HL-60/S4 treated with phorbol 12-myristate 13-acetate at 8.2 ng/mL for 4 days and 3 days (cell line): Measurements from ENCODE around the gene NBPF6.
"Not testable (repeated sequence)": the region's sequence is repeated elsewhere in the genome, so short reads cannot be mapped to it uniquely, and the experiment has no call there.

Experiments
- in situ Hi-C: fragments of 300-500 bp; cut with MboI; formaldehyde crosslinking; loops from 2 replicates; pipeline ENCODE4 v1.15.0; 2022; ENCODE audit warnings: low sequenced_read_pairs

Gene NBPF6

GRCh38 chr1:108496856-108497255 lies 46.7 kb downstream of the NBPF6 start:
- in situ Hi-C loops: not testable (repeated sequence)

DNA sequence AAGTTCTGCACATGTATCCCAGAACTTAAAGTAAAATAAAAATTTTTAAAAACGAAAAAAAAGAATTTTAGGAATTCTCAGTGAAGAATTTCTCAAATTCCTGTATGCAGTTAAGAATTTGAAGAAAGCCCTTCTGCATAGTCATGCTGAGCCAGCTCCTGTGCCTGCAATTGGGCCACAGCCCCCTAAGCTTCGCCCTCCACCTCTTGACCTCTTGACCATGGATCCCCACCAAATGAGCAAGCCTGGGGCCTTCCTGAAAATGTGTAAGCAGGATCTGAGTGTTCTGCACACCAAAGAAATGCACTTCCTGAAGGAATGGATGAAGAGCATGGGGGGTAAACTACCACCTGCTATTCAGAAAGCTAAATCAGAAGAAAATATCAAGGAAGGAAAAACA lies 52.0 kb downstream of the NBPF6 start:
- in situ Hi-C loops: loop anchor here (25.0 kb wide), 2 partner anchors 135 to 315 kb away; no protein-coding TSS in a partner anchor

- in situ Hi-C loops: loop anchor here (25.0 kb wide), 2 partner anchors 135 to 315 kb away; no protein-coding TSS in a partner anchor
Measured at GRCh38 chr1:108502624-108503023, 52.5 kb downstream of the NBPF6 start.

DNA sequence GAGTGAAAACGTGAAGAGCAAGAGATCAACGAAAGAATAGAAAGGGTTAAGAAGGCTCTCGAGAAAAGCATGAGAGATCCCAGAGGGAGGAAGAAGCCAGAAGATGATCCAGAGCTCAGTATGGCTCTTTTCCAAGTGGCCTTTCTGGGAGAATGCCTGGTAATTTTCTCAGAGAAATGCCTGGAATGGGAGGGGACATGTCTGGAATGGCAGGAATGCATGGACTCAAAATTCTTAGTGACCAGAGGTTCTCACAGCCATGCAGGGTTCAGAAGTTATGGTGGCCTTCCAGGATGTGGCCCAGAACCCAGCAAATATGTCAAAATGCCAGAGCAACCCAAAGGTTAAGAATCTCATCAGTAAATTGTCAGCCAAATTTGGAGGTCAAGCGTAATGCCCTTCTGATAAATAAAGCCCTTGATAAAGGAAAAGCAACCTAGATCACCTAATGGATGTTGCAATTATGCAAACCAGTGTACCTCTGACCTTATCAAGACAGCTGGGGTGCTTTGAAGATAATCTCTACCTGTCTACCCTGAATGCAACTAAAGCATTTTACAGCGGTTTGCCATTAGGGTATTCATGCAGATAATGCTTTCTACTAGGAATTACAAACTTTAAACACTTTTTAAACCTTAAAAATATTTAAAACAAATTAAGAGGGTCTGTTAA lies 53.1 kb downstream of the NBPF6 start:
- in situ Hi-C loops: loop anchor here (25.0 kb wide), 2 partner anchors 134 to 316 kb away; no protein-coding TSS in a partner anchor

DNA sequence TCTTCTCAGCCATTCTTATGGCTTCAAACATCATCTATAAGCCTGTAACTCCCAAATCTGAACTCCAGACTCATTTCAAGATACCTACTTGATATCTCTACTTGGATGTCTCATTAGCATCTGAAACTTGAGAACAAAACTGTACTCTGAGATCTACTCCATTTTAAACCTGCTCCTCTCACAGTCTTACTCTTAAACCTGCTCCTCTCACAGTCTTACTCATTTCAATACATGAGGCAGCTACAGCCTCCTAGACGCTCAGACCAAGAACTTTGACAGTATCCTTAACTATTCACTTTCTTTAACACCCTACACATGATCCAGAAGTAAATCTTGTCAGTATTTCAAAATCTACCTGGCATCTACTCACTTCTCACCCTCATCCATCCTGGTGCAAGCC lies 54.3 kb downstream of the NBPF6 start:
- in situ Hi-C loops: loop anchor here (25.0 kb wide), 2 partner anchors 133 to 317 kb away; no protein-coding TSS in a partner anchor

DNA sequence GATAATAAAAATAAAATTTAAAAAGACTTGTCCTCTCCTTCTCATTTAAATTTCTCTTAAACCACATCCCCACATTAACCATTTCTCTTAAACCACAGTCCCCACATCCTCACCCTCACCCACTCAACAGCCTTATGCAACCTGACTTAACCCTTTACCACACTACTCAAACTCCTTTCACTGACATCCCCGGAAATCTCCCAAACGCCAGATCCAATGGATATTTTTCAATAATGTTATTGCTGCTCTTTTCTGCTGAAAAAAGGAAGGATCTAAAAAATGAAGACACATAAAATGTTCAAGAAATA lies 55.6 kb downstream of the NBPF6 start:
- in situ Hi-C loops: loop anchor here (25.0 kb wide), 2 partner anchors 132 to 318 kb away; no protein-coding TSS in a partner anchor

DNA sequence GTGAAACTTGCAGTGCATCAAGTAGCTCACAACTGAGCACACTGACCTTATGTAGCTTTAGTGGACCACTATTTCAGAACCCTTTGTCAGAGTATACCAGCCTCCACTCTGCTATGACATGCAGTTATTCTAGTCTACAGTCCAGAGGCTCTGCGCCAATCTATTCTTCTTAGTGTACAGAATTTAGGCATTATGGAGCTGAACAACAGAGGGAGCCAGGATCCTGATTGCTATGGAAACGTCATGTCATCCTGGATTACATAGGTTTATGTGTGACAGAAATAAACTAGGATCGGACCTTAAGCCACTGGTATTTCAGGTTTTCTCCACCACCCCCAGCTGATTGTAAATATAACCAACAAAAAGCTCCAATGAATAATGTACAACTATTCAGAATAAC lies 61.6 kb downstream of the NBPF6 start:
- in situ Hi-C loops: loop anchor here (25.0 kb wide), 2 partner anchors 126 to 324 kb away; no protein-coding TSS in a partner anchor

DNA sequence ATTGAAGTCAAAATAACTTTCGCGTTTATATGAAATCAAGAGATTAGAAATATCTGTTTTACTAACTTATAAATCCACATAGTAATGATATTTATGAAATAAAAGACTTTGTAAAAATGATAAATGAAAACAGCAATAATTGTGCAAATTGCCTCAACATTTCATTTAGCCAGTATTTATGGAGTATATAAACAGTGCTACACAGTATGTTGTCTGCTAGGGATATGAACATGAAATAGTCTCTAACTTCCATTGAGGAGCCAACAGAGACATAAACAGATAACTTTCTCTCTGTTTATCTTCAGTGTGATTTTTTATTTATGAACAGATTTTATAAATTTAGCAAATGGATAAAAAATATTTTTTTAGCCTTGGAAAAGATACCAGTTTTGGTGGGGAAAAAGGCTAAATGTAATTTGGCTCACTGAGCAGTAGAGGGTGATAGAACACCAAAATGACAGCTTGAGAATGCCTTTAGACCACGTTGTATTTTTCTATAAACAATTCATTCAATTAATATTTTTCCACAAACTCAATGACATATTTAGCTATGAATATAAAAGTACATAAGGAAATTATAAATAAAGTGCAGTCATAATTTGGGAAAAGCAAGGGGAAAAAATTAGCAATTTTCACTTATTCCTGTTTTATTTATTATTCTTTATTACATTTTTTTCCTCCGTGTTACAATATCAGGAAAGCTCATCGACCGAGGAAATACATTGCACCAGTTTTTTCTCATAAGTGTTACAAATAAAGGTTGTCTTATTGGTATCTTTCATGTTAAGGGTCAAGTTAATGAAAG lies 62.3 kb downstream of the NBPF6 start:
- in situ Hi-C loops: loop anchor here (25.0 kb wide), 2 partner anchors 125 to 325 kb away; no protein-coding TSS in a partner anchor

- in situ Hi-C loops: loop anchor here (25.0 kb wide), 2 partner anchors 124 to 326 kb away; no protein-coding TSS in a partner anchor
Measured at GRCh38 chr1:108513044-108513415, 62.9 kb downstream of the NBPF6 start.

DNA sequence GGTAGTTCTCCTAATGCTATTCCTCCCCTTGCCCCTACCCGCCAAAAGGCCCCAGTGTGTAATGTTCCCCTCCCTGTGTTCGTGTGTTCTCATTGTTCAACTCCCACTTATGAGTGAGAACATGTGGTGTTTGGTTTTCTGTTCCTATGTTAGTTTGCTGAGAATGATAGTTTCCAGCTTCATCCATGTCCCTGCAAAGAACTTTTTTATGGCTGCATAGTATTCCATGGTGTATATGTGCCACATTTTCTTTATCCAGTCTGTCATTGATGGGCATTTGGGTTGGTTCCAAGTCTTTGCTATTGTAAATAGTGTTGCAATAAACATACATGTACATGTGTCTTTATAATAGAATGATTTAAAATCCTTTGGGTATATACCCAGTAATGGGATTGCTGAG lies 63.8 kb downstream of the NBPF6 start:
- in situ Hi-C loops: loop anchor here (25.0 kb wide), 2 partner anchors 123 to 327 kb away; no protein-coding TSS in a partner anchor

DNA sequence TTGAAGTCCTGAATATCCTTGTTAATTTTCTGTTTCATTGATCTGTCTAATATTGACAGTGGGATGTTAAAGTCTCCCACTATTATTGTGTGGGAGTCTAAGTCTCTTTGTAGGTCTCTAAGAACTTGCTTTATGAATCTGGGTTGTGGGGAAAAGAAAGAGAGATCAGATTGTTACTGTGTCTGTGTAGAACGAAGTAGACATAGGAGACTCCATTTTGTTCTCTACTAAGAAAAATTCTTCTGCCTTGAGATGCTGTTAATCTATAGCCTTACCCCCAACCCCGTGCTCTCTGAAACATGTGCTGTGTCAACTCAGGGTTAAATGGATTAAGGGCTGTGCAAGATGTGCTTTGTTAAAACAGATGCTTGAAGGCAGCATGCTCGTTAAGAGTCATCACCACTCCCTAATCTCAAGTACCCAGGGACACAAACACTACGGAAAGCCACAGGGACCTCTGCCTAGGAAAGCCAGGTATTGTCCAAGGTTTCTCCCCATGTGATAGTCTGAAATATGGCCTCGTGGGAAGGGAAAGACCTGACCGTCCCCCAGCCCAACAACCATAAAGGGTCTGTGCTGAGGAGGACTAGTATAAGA lies 67.3 kb downstream of the NBPF6 start:
- in situ Hi-C loops: loop anchor here (25.0 kb wide), 2 partner anchors 120 to 330 kb away; no protein-coding TSS in a partner anchor
